Astrocyte (in vitro differentiated cells and primary cell): ENCODE measurements around the gene FBXO27. TPM values are rescaled to one million over a fixed set of nuclear protein-coding genes. Genes with fewer than 3 reads are reported as not detected.
A peak's percentile ranks its signal among the peaks of the same experiment; 100 is the strongest.

Experiments
- DNase-seq: peaks from one replicate; pipeline ENCODE4 v3.0.0-alpha.2; 2010; ENCODE audit warnings: low read depth
- FAIRE-seq: peaks from 2 replicates; lab custom pipeline; 2011; peaks lifted over from hg19 to GRCh38; lab: Jason Lieb, UNC
- H2AFZ ChIP-seq: 2 replicates; pipeline ENCODE4 v1.6.0; 2012; ENCODE audit warnings: low read depth, low read length, inconsistent platforms
- H3K27ac ChIP-seq: 2 replicates; pipeline ENCODE4 v1.5.1; 2011; ENCODE audit warnings: low read depth, low read length, inconsistent platforms
- H3K27me3 ChIP-seq: 2 replicates; pipeline ENCODE4 v1.6.0; 2011; ENCODE audit warnings: low read length, inconsistent platforms; ENCODE audit not compliant: insufficient read depth
- H3K36me3 ChIP-seq: 2 replicates; pipeline ENCODE4 v1.5.1; 2011; ENCODE audit warnings: low read length, inconsistent platforms; ENCODE audit not compliant: insufficient read depth
- H3K4me1 ChIP-seq: 2 replicates; pipeline ENCODE4 v1.5.1; 2011; ENCODE audit warnings: low read length, inconsistent platforms; ENCODE audit not compliant: insufficient read depth
- H3K4me2 ChIP-seq: 2 replicates; pipeline ENCODE4 v1.6.0; 2012; ENCODE audit warnings: low read length, inconsistent platforms
- H3K4me3 ChIP-seq: 2 replicates; pipeline ENCODE4 v1.5.1; 2011; ENCODE audit warnings: low read depth, mild to moderate bottlenecking, low read length, inconsistent platforms; ENCODE audit not compliant: insufficient read depth
- H3K79me2 ChIP-seq: 2 replicates; pipeline ENCODE4 v1.6.0; 2012; ENCODE audit warnings: mild to moderate bottlenecking, low read length, inconsistent platforms; ENCODE audit not compliant: insufficient read depth
- H3K9ac ChIP-seq: 2 replicates; pipeline ENCODE4 v1.6.0; 2012; ENCODE audit warnings: mild to moderate bottlenecking, low read length, inconsistent platforms
- H3K9me3 ChIP-seq: 2 replicates; pipeline ENCODE4 v1.5.1; 2012; ENCODE audit warnings: low read depth, mild to moderate bottlenecking, low read length, inconsistent platforms; ENCODE audit not compliant: insufficient read depth
- H4K20me1 ChIP-seq: 2 replicates; pipeline ENCODE4 v1.6.0; 2012; ENCODE audit warnings: low read length, inconsistent platforms; ENCODE audit not compliant: insufficient read depth
- H3K27ac Mint-ChIP-seq: one replicate; pipeline ENCODE4 v1.8.0; 2021; ENCODE audit warnings: mild to moderate bottlenecking, mixed read lengths; ENCODE audit not compliant: unreplicated experiment
- H3K27me3 Mint-ChIP-seq: one replicate; pipeline ENCODE4 v1.8.0; 2021; ENCODE audit warnings: low read depth, mixed read lengths; ENCODE audit not compliant: unreplicated experiment
- H3K36me3 Mint-ChIP-seq: one replicate; pipeline ENCODE4 v1.8.0; 2021; ENCODE audit warnings: low read depth, mixed read lengths; ENCODE audit not compliant: unreplicated experiment
- H3K4me1 Mint-ChIP-seq: one replicate; pipeline ENCODE4 v1.8.0; 2021; ENCODE audit warnings: low read depth, mixed read lengths; ENCODE audit not compliant: unreplicated experiment
- H3K4me3 Mint-ChIP-seq: one replicate; pipeline ENCODE4 v1.8.0; 2021; ENCODE audit warnings: mild to moderate bottlenecking, moderate library complexity, mixed read lengths; ENCODE audit not compliant: unreplicated experiment
- H3K9me3 Mint-ChIP-seq: one replicate; pipeline ENCODE4 v1.8.0; 2021; ENCODE audit warnings: mild to moderate bottlenecking, mixed read lengths; ENCODE audit not compliant: unreplicated experiment
- EZH2 ChIP-seq: IDR thresholded peaks from 2 replicates; pipeline ENCODE4 v1.6.1; 2012; ENCODE audit warnings: mild to moderate bottlenecking, low read length, inconsistent platforms; ENCODE audit not compliant: insufficient read depth
- total RNA-seq: library from RNA; stranded (reverse); gene quantifications from 2 replicates; pipeline ENCODE4 v1.2.1, GENCODE V29; 2021
- TF ChIP-seq, protein P1 (sequence below): IDR thresholded peaks from 2 replicates; pipeline ENCODE4 v1.5.1; 2011; ENCODE audit warnings: low read depth, mild to moderate bottlenecking, inconsistent platforms, low read length, moderate library complexity; ENCODE audit not compliant: insufficient read depth

Gene FBXO27
- total RNA-seq, 1 donor from 2014 or later, result 7.1 TPM

DNA sequence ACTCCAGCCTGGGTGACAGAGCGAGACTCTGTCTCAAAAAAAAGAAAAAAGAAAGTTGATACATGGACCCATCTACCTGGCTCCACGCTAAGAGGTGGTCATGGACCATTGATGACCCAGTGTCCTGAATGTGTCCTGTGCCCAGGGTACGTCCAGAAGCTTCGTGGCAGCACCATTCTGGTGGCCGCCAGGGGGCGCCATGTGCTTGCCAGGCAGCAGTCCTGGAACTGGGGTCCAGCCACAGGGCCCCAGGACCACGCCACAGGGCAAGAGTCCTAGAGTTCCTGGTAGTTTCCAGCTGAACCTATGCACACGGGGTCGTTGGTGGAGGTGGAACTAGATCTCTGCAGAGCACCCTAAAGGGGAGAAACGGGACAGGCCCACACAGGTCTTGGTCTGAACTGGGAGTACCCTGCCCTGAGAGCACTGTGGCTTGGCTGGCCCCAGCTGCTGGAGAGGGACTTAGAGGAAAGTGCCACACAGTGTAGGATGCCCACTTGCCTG is 19.9 kb upstream of the FBXO27 start:
- peaks cover 4% of the 10 kb centered on the region for H3K9me3 ChIP-seq
- no peak for DNase-seq
- H3K36me3 ChIP-seq, result no peaks in the 10 kb centered on the region
- H3K9me3 Mint-ChIP-seq, result peaks cover 3% of the 10 kb centered on the region
- no peak overlapping the region for H3K27ac ChIP-seq
- H3K4me1 Mint-ChIP-seq, result no peaks in the 10 kb centered on the region
- H3K27me3 ChIP-seq, result no peaks in the 10 kb centered on the region
- H2AFZ ChIP-seq, result no peak overlapping the region
- no peaks in the 10 kb centered on the region for H3K4me1 ChIP-seq
- H3K4me2 ChIP-seq, result no peak overlapping the region
- H3K4me3 Mint-ChIP-seq, result no peak overlapping the region
- H3K27me3 Mint-ChIP-seq, result peaks cover 11% of the 10 kb centered on the region
- H3K9ac ChIP-seq, result no peak overlapping the region
- no peaks in the 10 kb centered on the region for H3K79me2 ChIP-seq
- H4K20me1 ChIP-seq, result no peaks in the 10 kb centered on the region
- no peak overlapping the region for H3K27ac Mint-ChIP-seq
- H3K4me3 ChIP-seq, result no peak overlapping the region
- FAIRE-seq, result no peak
- H3K36me3 Mint-ChIP-seq, result no peaks in the 10 kb centered on the region
- TF ChIP-seq EZH2, result no peak
- TF ChIP-seq, protein P1, sequence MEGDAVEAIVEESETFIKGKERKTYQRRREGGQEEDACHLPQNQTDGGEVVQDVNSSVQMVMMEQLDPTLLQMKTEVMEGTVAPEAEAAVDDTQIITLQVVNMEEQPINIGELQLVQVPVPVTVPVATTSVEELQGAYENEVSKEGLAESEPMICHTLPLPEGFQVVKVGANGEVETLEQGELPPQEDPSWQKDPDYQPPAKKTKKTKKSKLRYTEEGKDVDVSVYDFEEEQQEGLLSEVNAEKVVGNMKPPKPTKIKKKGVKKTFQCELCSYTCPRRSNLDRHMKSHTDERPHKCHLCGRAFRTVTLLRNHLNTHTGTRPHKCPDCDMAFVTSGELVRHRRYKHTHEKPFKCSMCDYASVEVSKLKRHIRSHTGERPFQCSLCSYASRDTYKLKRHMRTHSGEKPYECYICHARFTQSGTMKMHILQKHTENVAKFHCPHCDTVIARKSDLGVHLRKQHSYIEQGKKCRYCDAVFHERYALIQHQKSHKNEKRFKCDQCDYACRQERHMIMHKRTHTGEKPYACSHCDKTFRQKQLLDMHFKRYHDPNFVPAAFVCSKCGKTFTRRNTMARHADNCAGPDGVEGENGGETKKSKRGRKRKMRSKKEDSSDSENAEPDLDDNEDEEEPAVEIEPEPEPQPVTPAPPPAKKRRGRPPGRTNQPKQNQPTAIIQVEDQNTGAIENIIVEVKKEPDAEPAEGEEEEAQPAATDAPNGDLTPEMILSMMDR, result peak; percentile 73

DNA sequence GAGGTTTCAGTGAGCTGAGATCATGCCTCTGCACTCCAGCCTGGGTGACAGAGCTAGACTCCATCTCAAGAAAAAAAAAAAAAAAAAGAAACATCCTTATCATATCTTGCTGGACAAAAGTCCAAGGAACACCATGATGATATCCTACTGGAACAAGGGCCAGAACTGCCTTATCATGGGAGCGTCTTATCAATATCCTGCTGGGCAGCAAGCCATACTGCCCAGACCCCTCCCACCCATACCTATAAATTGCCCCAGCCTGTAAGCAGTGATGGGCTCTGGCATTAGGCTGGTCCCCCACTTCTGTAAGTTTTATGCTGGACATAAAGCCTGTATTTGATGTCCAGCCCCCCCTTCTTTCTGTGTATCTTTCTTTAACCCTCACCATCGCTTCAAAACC is 14.7 kb upstream of the FBXO27 start:
- H3K4me1 Mint-ChIP-seq, result peaks cover 4% of the 10 kb centered on the region
- Histone ChIP-seq H3K27ac (no peak overlapping the region), H3K79me2 (no peaks in the 10 kb centered on the region), H3K9me3 (no peaks in the 10 kb centered on the region), H4K20me1 (no peaks in the 10 kb centered on the region), H3K9ac (no peak overlapping the region), H3K27me3 (no peaks in the 10 kb centered on the region), H3K4me3 (no peak overlapping the region), H2AFZ (no peak overlapping the region), H3K4me1 (no peaks in the 10 kb centered on the region), H3K4me2 (no peak overlapping the region), H3K36me3 (no peaks in the 10 kb centered on the region)
- no peak overlapping the region for H3K27ac Mint-ChIP-seq
- H3K9me3 Mint-ChIP-seq, result peaks cover 4% of the 10 kb centered on the region
- H3K4me3 Mint-ChIP-seq, result no peak overlapping the region
- H3K36me3 Mint-ChIP-seq, result no peaks in the 10 kb centered on the region
- TF ChIP-seq, protein P1, result no peak
- no peak for TF ChIP-seq EZH2
- H3K27me3 Mint-ChIP-seq, result peaks cover 28% of the 10 kb centered on the region
- FAIRE-seq, result no peak
- no peak for DNase-seq

DNA sequence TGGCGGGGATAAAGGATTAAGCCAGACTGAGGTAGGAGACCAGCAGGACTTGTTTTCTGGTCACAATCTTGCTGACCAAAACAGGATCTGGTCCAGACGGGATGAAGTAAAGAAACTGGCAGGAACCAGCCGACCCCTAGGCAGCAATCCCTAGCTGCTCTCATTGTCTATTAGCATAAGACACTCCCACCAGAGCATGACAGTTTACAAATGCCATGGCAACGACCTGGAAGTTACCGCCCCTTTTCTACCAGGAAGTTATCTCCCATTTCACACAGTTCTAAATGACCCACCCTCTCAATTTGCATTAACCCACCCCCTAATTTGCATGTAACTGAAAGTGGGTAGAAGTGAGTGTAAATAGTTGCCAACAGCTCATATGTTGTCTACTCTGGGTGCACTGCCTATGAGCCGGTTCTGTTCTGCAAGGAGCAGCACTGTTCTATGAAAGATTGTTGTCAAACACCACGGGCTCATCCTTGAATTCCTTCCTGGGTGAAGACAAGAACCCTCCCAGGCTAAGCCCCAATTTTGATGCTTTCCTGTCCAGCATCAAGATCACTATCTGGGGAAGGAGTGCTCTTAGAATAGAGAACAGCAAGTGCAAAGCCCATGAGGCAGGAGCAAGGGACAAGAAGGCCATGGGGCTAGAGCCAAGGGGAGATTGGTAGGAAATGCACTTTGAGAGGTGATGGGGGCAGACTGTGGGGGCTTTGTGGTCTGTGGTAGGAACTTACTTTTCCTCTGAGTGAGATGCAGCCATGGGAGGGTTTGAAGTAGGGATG is 13.9 kb upstream of the FBXO27 start:
- Histone ChIP-seq H3K27ac (no peak overlapping the region), H2AFZ (no peak overlapping the region), H3K4me2 (no peak overlapping the region), H3K4me3 (no peak overlapping the region), H3K4me1 (no peaks in the 10 kb centered on the region), H3K27me3 (no peaks in the 10 kb centered on the region), H4K20me1 (no peaks in the 10 kb centered on the region), H3K36me3 (no peaks in the 10 kb centered on the region), H3K9ac (no peak overlapping the region), H3K9me3 (no peaks in the 10 kb centered on the region), H3K79me2 (no peaks in the 10 kb centered on the region)
- peak overlapping the region; percentile 18 for H3K27ac Mint-ChIP-seq
- H3K36me3 Mint-ChIP-seq, result no peaks in the 10 kb centered on the region
- peaks cover 26% of the 10 kb centered on the region for H3K27me3 Mint-ChIP-seq
- H3K9me3 Mint-ChIP-seq, result peaks cover 4% of the 10 kb centered on the region
- FAIRE-seq, result no peak
- no peak for TF ChIP-seq EZH2
- TF ChIP-seq, protein P1, result no peak
- H3K4me3 Mint-ChIP-seq, result no peak overlapping the region
- no peak for DNase-seq
- peaks cover 4% of the 10 kb centered on the region for H3K4me1 Mint-ChIP-seq
